NOMO-1 treated with dmso at 0.1 percent for 144 hours (cell line): ENCODE data around the gene GON4L.
"Not testable (repeated sequence)": the region's sequence is repeated elsewhere in the genome, so short reads cannot be mapped to it uniquely, and the experiment has no call there.

Source experiments
- DNase-seq: peaks from one replicate; lab custom pipeline; 2025; ENCODE audit not compliant: unreplicated experiment; lab: John Stamatoyannopoulos, UW

GON4L gene

GRCh38 chr1:155833665-155834295, 23.2 kb downstream of the GON4L start:
- DNase-seq = no peak

- DNase-seq = no peak
These were observed 25.6 kb downstream of the GON4L start for GRCh38 chr1:155831279-155831976.

- DNase-seq = no peak
These were observed 29.6 kb downstream of the GON4L start for GRCh38 chr1:155827450-155827849.

GRCh38 chr1:155816351-155816750, 40.7 kb downstream of the GON4L start:
- DNase-seq = no peak

- no peak for DNase-seq
These were observed 43.3 kb downstream of the GON4L start for GRCh38 chr1:155813672-155814071.

- no peak for DNase-seq
These were observed 44.1 kb downstream of the GON4L start for GRCh38 chr1:155812878-155813277.

- no peak for DNase-seq
These were observed 47.9 kb downstream of the GON4L start for GRCh38 chr1:155809088-155809487.

- no peak for DNase-seq
These were observed 55.9 kb downstream of the GON4L start for GRCh38 chr1:155801149-155801548.

GRCh38 chr1:155795618-155796017, 61.4 kb downstream of the GON4L start:
- DNase-seq = not testable (repeated sequence)

- no peak for DNase-seq
These were observed 62.3 kb downstream of the GON4L start for GRCh38 chr1:155794605-155795245.

- DNase-seq = no peak
These were observed 63.8 kb downstream of the GON4L start for GRCh38 chr1:155793213-155793612.

GRCh38 chr1:155777582-155777981, 79.4 kb downstream of the GON4L start:
- DNase-seq = no peak

GRCh38 chr1:155776414-155776813, 80.6 kb downstream of the GON4L start:
- no peak for DNase-seq

- DNase-seq = no peak
These were observed 83.8 kb downstream of the GON4L start for GRCh38 chr1:155773221-155773620.

- DNase-seq = no peak
These were observed 87.8 kb downstream of the GON4L start for GRCh38 chr1:155769257-155769656.

GRCh38 chr1:155767399-155767989, 89.5 kb downstream of the GON4L start:
- not testable (repeated sequence) for DNase-seq

- DNase-seq = peak; percentile 23
These were observed 93.0 kb downstream of the GON4L start for GRCh38 chr1:155763989-155764388.

GRCh38 chr1:155763090-155763815, 93.8 kb downstream of the GON4L start:
- not testable (repeated sequence) for DNase-seq

GRCh38 chr1:155761736-155762405, 95.1 kb downstream of the GON4L start:
- DNase-seq = no peak

- DNase-seq = no peak
These were observed 96.1 kb downstream of the GON4L start for GRCh38 chr1:155760751-155761475.
